OCI-LY3 (cell line): ENCODE data around the gene RNF149.
A peak's percentile ranks its signal among the peaks of the same experiment; 100 is the strongest.

Source experiments
- H2AFZ ChIP-seq: fragments of 200-600, 300-600 bp; shearing (Covaris generic); 2 replicates; pipeline ENCODE4 v1.6.0; 2014; ENCODE audit warnings: antibody characterized with exemption, low read depth, low read length
- H3K27ac ChIP-seq: fragments of 200-600, 300-600 bp; sonication (generic); 2 replicates; pipeline ENCODE4 v1.5.1; 2014; ENCODE audit warnings: mild to moderate bottlenecking, low read length, moderate library complexity, mixed read lengths
- H3K27me3 ChIP-seq: fragments of 200-600, 300-600 bp; sonication (generic); 2 replicates; pipeline ENCODE4 v1.6.1; 2014; ENCODE audit warnings: low read depth, low read length, mixed read lengths
- H3K36me3 ChIP-seq: fragments of 200-600, 300-600 bp; sonication (generic); replicated peaks from 2 replicates; pipeline ENCODE3; 2014; ENCODE audit warnings: low read depth, low read length, mixed read lengths
- H3K4me1 ChIP-seq: fragments of 300-600, 200-600 bp; sonication (generic); 2 replicates; pipeline ENCODE4 v1.6.1; 2014; ENCODE audit warnings: low read length, mixed read lengths
- H3K4me2 ChIP-seq: fragments of 200-600, 300-600 bp; sonication (generic); 2 replicates; pipeline ENCODE4 v1.6.1; 2014; ENCODE audit warnings: low read length, mixed read lengths
- H3K4me3 ChIP-seq: fragments of 300-600, 200-600 bp; sonication (generic); 2 replicates; pipeline ENCODE4 v1.5.1; 2014; ENCODE audit warnings: antibody characterized with exemption, mild to moderate bottlenecking, low read length, moderate library complexity
- H3K79me2 ChIP-seq: fragments of 300-600, 200-600 bp; shearing (Covaris generic); 2 replicates; pipeline ENCODE4 v1.6.1; 2014; ENCODE audit warnings: mild to moderate bottlenecking, low read length, mixed read lengths
- H3K9ac ChIP-seq: fragments of 300-600, 200-600 bp; shearing (Covaris generic); 2 replicates; pipeline ENCODE4 v1.6.0; 2014; ENCODE audit warnings: mild to moderate bottlenecking, low read length, moderate library complexity
- H3K9me3 ChIP-seq: fragments of 200-600, 300-600 bp; shearing (Covaris generic); 2 replicates; pipeline ENCODE4 v1.6.1; 2014; ENCODE audit warnings: low read length, mixed read lengths; ENCODE audit not compliant: insufficient read depth
- H4K20me1 ChIP-seq: fragments of 200-600, 300-600 bp; sonication (generic); 2 replicates; pipeline ENCODE4 v1.6.1; 2016; ENCODE audit warnings: low read length, mixed read lengths; ENCODE audit not compliant: insufficient read depth
- CTCF ChIP-seq: fragments of 200-600, 300-600 bp; sonication (generic); IDR thresholded peaks from 2 replicates; pipeline ENCODE4 v1.5.1; 2014; ENCODE audit warnings: antibody characterized with exemption, low read length, low read depth
- EZH2phosphoT487 ChIP-seq: fragments of 200-600 bp; shearing (Covaris generic); IDR thresholded peaks from 2 replicates; pipeline ENCODE4 v1.6.1; 2018; ENCODE audit warnings: antibody characterized with exemption, mixed run types, low read depth

Gene RNF149

GRCh38 chr2:101253703-101254450, 54.6 kb downstream of the RNF149 start:
- Histone ChIP-seq H3K9me3 (no peaks in the 10 kb centered on the region), H3K27ac (0 out of 2 replicates have a peak overlapping the region, but pooled peaks have one; percentile 70), H3K79me2 (peaks cover 44% of the 10 kb centered on the region), H3K4me3 (peak overlapping the region; percentile 93), H3K4me2 (peak overlapping the region; percentile 95), H3K9ac (peak overlapping the region; percentile 93), H4K20me1 (peaks cover 30% of the 10 kb centered on the region), H3K27me3 (no peaks in the 10 kb centered on the region), H2AFZ (0 out of 2 replicates have a peak overlapping the region, but pooled peaks have one; percentile 54), H3K4me1 (peaks cover 18% of the 10 kb centered on the region), H3K36me3 (peaks cover 15% of the 10 kb centered on the region)
- TF ChIP-seq CTCF, result no peak
- no peak for TF ChIP-seq EZH2phosphoT487

- Histone ChIP-seq H3K36me3 (peaks cover 15% of the 10 kb centered on the region), H3K4me2 (peak overlapping the region; percentile 95), H3K27ac (peak overlapping the region; percentile 70), H4K20me1 (peaks cover 30% of the 10 kb centered on the region), H3K4me3 (peak overlapping the region; percentile 93), H3K4me1 (peaks cover 18% of the 10 kb centered on the region), H2AFZ (peak overlapping the region; percentile 54; the same call in 1 of the 2 replicates), H3K9ac (peak overlapping the region; percentile 93), H3K9me3 (no peaks in the 10 kb centered on the region), H3K79me2 (peaks cover 42% of the 10 kb centered on the region), H3K27me3 (no peaks in the 10 kb centered on the region)
- TF ChIP-seq CTCF (no peak), EZH2phosphoT487 (no peak)
These were observed 55.3 kb downstream of the RNF149 start for GRCh38 chr2:101253013-101253702.

- Histone ChIP-seq H2AFZ (peak within 1 kb of the TSS; percentile 78; the same call in 1 of the 2 replicates), H3K9ac (peak within 1 kb of the TSS; percentile 93), H3K36me3 (peaks cover 12% of the 10 kb centered on the region), H3K27me3 (no peaks in the 10 kb centered on the region), H3K4me1 (peaks cover 18% of the 10 kb centered on the region), H3K4me3 (peak within 1 kb of the TSS; percentile 93), H3K27ac (peak within 1 kb of the TSS; percentile 70), H3K4me2 (peak within 1 kb of the TSS; percentile 95), H3K9me3 (no peaks in the 10 kb centered on the region), H3K79me2 (peaks cover 39% of the 10 kb centered on the region), H4K20me1 (peaks cover 26% of the 10 kb centered on the region)
- TF ChIP-seq CTCF (no peak), EZH2phosphoT487 (no peak)
These were observed 56.0 kb downstream of the RNF149 start, which contains the start of gene CNOT11 for GRCh38 chr2:101252408-101253012. Gene CNOT11 (plus strand): TSS chr2:101252886. CDS start chr2:101252965, 79 bp downstream.
